Myocyte (in vitro differentiated cells): ENCODE data around the gene CD27. TPM values are rescaled to one million over a fixed set of nuclear protein-coding genes. Genes with fewer than 3 reads are reported as not detected.
"Not testable (repeated sequence)": the region's sequence is repeated elsewhere in the genome, so short reads cannot be mapped to it uniquely, and the experiment has no call there.

Source experiments
- DNase-seq: peaks from one replicate; pipeline ENCODE4 v3.0.0-alpha.2; 2012; ENCODE audit warnings: low read depth
- total RNA-seq: library from RNA; depleted of rRNA; stranded (reverse); fragments of >200 nt; gene quantifications from 2 replicates; pipeline ENCODE4 v1.2.3, GENCODE V29; 2014

CD27 gene
- total RNA-seq, 1 donor from 2014 or later, result not detected

DNA sequence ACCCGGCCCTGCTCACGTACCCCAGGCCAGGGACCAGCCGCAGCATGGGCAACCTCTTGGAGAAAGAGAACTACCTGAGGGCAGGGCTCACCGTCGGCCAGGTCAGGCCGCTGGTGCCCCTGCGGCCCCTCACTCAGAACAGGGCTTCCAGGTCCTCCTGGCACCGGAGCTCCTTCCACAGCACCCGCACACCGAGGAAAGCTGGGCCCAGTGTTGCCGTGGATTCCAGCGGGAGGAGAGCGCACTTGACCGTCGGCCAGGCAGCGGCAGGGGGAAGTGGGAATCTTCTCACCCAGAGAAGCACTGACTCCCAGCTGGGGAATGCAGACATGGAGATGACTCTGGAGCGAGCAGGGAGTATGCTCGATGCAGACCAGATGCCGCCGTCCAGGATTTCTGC is 33.7 kb downstream of the CD27 start:
- DNase-seq, result no peak

GRCh38 chr12:6488240-6488639 is 43.5 kb downstream of the CD27 start:
- DNase-seq, result no peak

DNA sequence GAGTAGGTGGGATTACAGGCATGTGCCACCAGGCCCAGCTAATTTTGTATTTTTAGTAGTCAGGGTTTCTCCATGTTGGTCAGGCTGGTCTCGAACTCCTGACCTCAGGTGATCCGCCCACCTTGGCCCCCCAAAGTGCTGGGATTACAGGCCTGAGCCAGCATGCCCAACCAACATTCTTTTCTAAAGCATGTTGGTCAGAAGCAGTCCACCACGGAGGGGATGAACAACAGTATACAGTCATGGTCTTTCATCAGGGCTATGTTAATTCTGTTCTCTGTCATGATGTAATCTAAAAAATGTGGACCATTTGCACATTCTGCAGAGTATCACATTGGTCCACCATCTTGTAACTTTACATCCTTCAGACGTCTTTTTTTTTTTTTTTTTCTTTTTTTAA is 44.7 kb downstream of the CD27 start:
- DNase-seq, result no peak

GRCh38 chr12:6490673-6491072 is 45.9 kb downstream of the CD27 start:
- DNase-seq, result not testable (repeated sequence)

DNA sequence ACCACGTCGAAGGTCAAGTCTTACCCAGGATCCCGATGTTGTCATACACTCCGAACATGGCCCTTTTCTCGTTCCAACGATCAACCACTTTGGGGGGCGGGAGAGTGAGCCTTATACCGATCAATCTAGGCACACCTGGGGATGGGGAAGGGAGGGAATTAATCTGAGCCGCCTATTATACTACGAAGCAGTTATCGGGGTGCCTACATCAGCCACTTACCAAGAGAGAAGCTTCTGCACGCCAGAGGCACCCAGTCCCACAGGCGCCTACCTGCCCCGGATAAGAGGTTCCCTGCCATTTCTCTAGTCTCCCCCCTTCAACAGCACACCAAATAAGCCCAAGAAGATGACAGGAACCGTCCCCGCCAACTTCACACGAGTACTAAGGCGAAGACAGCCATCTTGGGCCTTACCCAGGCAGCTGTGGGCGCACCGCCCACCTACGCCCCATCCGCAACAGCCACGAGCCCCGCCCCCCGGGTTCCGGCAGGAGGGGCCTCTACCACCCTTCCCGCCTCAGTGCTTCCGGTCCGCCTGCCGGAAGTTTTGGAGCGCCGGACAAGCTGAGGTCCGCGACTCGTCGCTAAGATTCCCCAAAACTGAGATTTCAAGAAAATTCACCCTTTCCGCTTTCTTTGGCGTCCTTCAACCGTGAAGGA is 48.2 kb downstream of the CD27 start, which contains the start of gene MRPL51:
MRPL51 (minus strand) TSS at position 425 of the 659 bp plus-strand sequence; CDS start at position 299, 126 bp downstream.
- peak; percentile 96 for DNase-seq

GRCh38 chr12:6493497-6494257 is 48.9 kb downstream of the CD27 start, which contains the start of gene NCAPD2:
TSS of gene NCAPD2 (plus strand) at chr12:6494102. CDS start at chr12:6495099, 997 bp downstream.
- DNase-seq, result peak; percentile 97

DNA sequence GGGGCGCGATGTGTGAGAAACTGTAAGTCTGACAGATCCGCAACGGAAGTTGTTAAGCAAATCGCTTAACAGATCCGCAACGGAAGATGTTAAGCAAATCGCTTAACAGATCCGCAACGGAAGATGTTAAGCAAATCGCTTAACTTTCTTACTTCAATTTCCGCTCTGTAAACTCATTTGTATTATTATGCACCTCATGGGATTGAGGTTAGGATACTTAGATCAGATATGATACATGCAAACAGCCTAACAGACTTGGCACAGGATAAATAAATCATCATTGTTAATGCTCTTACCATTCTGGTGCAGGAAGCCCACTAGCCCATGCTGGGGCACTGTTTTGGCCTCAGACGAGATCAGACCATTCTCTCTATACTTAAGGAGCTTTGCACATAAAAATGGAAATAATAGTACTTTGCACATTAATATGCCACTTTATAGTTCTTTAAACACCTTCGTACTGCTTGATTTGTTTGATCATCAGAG is 49.5 kb downstream of the CD27 start:
- DNase-seq, result no peak

DNA sequence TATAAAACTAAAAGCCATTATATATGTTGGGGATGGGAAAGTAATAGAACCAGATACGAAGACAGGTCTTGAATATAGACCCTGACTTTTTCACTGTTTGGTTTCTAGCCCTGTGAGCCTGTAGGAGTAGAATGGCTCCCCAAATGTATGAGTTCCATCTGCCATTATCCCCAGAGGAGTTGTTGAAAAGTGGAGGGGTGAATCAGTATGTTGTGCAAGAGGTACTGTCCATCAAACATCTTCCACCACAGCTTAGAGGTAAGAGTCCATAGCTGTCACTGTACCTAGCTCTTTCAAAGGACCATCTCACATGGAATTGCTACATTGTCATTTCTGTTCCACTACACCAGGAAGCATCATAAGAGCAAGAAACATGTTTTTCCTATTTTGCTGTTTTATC is 50.2 kb downstream of the CD27 start:
- DNase-seq, result no peak

GRCh38 chr12:6497291-6497690 is 52.5 kb downstream of the CD27 start:
- not testable (repeated sequence) for DNase-seq

DNA sequence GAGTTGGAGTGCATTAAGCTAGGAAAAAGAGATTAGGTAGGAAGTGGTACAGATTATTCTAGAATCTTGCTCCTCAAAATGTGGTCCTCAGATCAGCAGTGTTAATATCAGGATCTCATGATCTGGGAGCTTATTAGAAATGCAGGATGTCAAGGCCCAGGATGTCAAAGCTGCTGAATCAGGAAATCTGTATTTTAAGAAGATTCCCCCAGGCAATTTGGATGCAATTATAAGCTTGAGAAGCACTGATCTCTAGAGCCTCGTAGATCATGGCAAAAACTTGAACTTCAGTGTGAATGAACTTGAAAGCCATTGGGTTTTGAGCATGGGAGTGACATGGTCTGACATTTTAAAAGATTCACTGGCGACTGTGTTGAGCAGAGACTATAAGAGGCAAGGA is 55.7 kb downstream of the CD27 start:
- no peak for DNase-seq

Other genes with a start within 250 kb of the CD27 start
- 16.4 and 22.7 TPM in 2 replicates for gene CD9, start 244.6 kb upstream of the CD27 start, total RNA-seq
- not detected in 2 replicates for gene PLEKHG6, start 134.3 kb upstream of the CD27 start, total RNA-seq
- gene TNFRSF1A, start 102.9 kb upstream of the CD27 start, total RNA-seq, result 147 and 150 TPM in 2 replicates
- 0.13 and 1.0 TPM in 2 replicates for gene SCNN1A, start 69.4 kb upstream of the CD27 start, total RNA-seq
- 135 and 146 TPM in 2 replicates for gene LTBR, start 60.8 kb upstream of the CD27 start, total RNA-seq
- 10.9 and 14.0 TPM in 2 replicates for gene TAPBPL, start 7.1 kb downstream of the CD27 start, total RNA-seq
- gene VAMP1, start 25.7 kb downstream of the CD27 start, total RNA-seq, result 19.2 and 23.7 TPM in 2 replicates
- gene MRPL51, start 48.3 kb downstream of the CD27 start, total RNA-seq, result 66.5 and 92.2 TPM in 2 replicates
- gene NCAPD2, start 49.1 kb downstream of the CD27 start, total RNA-seq, result 15.5 and 40.4 TPM in 2 replicates
- gene GAPDH, start 89.6 kb downstream of the CD27 start, total RNA-seq, result 5,449 and 7,261 TPM in 2 replicates
- 221 and 252 TPM in 2 replicates for gene IFFO1, start 111.1 kb downstream of the CD27 start, total RNA-seq
- gene NOP2, start 123.3 kb downstream of the CD27 start, total RNA-seq, result 53.3 and 81.3 TPM in 2 replicates
- gene CHD4, start 162.4 kb downstream of the CD27 start, total RNA-seq, result 368 and 425 TPM in 2 replicates
- not detected in 2 replicates for gene LPAR5, start 191.0 kb downstream of the CD27 start, total RNA-seq
- 0.16 TPM in 2 replicates for gene ACRBP, start 202.5 kb downstream of the CD27 start, total RNA-seq
- 41.0 and 53.8 TPM in 2 replicates for gene ING4, start 218.2 kb downstream of the CD27 start, total RNA-seq
- gene ZNF384, start 244.4 kb downstream of the CD27 start, total RNA-seq, result 16.9 and 22.3 TPM in 2 replicates